Effector memory CD4-positive, alpha-beta T cell (primary cell): ENCODE data around the gene CENPF.
"Not testable (repeated sequence)": the region's sequence is repeated elsewhere in the genome, so short reads cannot be mapped to it uniquely, and the experiment has no call there.

Experiments used
- DNase-seq, 3 donors: peaks; one replicate each; pipeline ENCODE4 v3.0.0-alpha.2; 2020
- H3K27ac ChIP-seq: 2 replicates; pipeline ENCODE4 v1.7.0; 2013; ENCODE audit warnings: mild to moderate bottlenecking, low read length, moderate library complexity; ENCODE audit not compliant: insufficient read depth, poor library complexity, severe bottlenecking
- H3K27me3 ChIP-seq: replicated peaks from 2 replicates; pipeline ENCODE4 v1.7.0; 2013; ENCODE audit warnings: mild to moderate bottlenecking, low read length; ENCODE audit not compliant: insufficient read depth, control insufficient read depth, poor library complexity, severe bottlenecking
- H3K36me3 ChIP-seq: 2 replicates; pipeline ENCODE4 v1.7.0; 2013; ENCODE audit warnings: mild to moderate bottlenecking, low read length, moderate library complexity; ENCODE audit not compliant: control insufficient read depth, insufficient read depth
- H3K4me1 ChIP-seq: 2 replicates; pipeline ENCODE4 v1.7.0; 2013; ENCODE audit warnings: low read length, mild to moderate bottlenecking; ENCODE audit not compliant: control insufficient read depth, insufficient read depth, poor library complexity, severe bottlenecking
- H3K4me3 ChIP-seq: 2 replicates; pipeline ENCODE4 v1.7.0; 2013; ENCODE audit warnings: low read length, low read depth, mild to moderate bottlenecking; ENCODE audit not compliant: insufficient read depth, poor library complexity, severe bottlenecking
- H3K9me3 ChIP-seq: 2 replicates; pipeline ENCODE4 v1.7.0; 2013; ENCODE audit warnings: mild to moderate bottlenecking, low read length, moderate library complexity; ENCODE audit not compliant: control insufficient read depth

The CENPF gene

GRCh38 chr1:214569357-214570004, 33.5 kb upstream of the CENPF start:
- Histone ChIP-seq H3K36me3 (no peaks in the 10 kb centered on the region), H3K4me3 (no peak overlapping the region), H3K9me3 (no peaks in the 10 kb centered on the region), H3K27ac (no peak overlapping the region), H3K27me3 (peaks cover 3% of the 10 kb centered on the region), H3K4me1 (no peaks in the 10 kb centered on the region)
- DNase-seq: no peak

- Histone ChIP-seq H3K27me3 (peaks cover 3% of the 10 kb centered on the region), H3K27ac (no peak overlapping the region), H3K9me3 (no peaks in the 10 kb centered on the region), H3K36me3 (no peaks in the 10 kb centered on the region), H3K4me3 (no peak overlapping the region), H3K4me1 (no peaks in the 10 kb centered on the region)
- DNase-seq: no peak
These were observed 32.6 kb upstream of the CENPF start for GRCh38 chr1:214570442-214570841.

- Histone ChIP-seq H3K36me3 (no peaks in the 10 kb centered on the region), H3K27ac (no peak overlapping the region), H3K9me3 (no peaks in the 10 kb centered on the region), H3K27me3 (peaks cover 3% of the 10 kb centered on the region), H3K4me1 (no peaks in the 10 kb centered on the region), H3K4me3 (no peak overlapping the region)
- no peak for DNase-seq
These were observed 31.7 kb upstream of the CENPF start for GRCh38 chr1:214571281-214571680.

GRCh38 chr1:214573386-214574318, 29.3 kb upstream of the CENPF start:
- Histone ChIP-seq H3K4me3 (no peak overlapping the region), H3K27me3 (peaks cover 3% of the 10 kb centered on the region), H3K9me3 (no peaks in the 10 kb centered on the region), H3K4me1 (no peaks in the 10 kb centered on the region), H3K27ac (no peak overlapping the region), H3K36me3 (no peaks in the 10 kb centered on the region)
- DNase-seq: no peak

- H3K36me3 ChIP-seq: no peaks in the 10 kb centered on the region
- H3K4me1 ChIP-seq: no peaks in the 10 kb centered on the region
- no peak for DNase-seq
- no peak overlapping the region for H3K4me3 ChIP-seq
- H3K9me3 ChIP-seq: no peaks in the 10 kb centered on the region
- H3K27ac ChIP-seq: no peak overlapping the region
- peaks cover 3% of the 10 kb centered on the region for H3K27me3 ChIP-seq
These were observed 28.2 kb upstream of the CENPF start for GRCh38 chr1:214574598-214575411.

GRCh38 chr1:214576120-214576519, 26.9 kb upstream of the CENPF start:
- not testable (repeated sequence) for H3K27ac ChIP-seq, DNase-seq, H3K9me3 ChIP-seq, H3K27me3 ChIP-seq, H3K36me3 ChIP-seq, H3K4me1 ChIP-seq, H3K4me3 ChIP-seq

GRCh38 chr1:214579183-214579582, 23.8 kb upstream of the CENPF start:
- DNase-seq: no peak
- H3K4me3 ChIP-seq: no peak overlapping the region
- no peaks in the 10 kb centered on the region for H3K9me3 ChIP-seq
- no peaks in the 10 kb centered on the region for H3K4me1 ChIP-seq
- H3K36me3 ChIP-seq: no peaks in the 10 kb centered on the region
- H3K27ac ChIP-seq: no peak overlapping the region
- H3K27me3 ChIP-seq: no peaks in the 10 kb centered on the region

GRCh38 chr1:214581785-214582184, 21.2 kb upstream of the CENPF start:
- no peak overlapping the region for H3K27ac ChIP-seq
- H3K9me3 ChIP-seq: no peaks in the 10 kb centered on the region
- no peaks in the 10 kb centered on the region for H3K4me1 ChIP-seq
- H3K36me3 ChIP-seq: no peaks in the 10 kb centered on the region
- no peaks in the 10 kb centered on the region for H3K27me3 ChIP-seq
- no peak overlapping the region for H3K4me3 ChIP-seq
- DNase-seq: no peak

GRCh38 chr1:214582289-214582891, 20.6 kb upstream of the CENPF start:
- Histone ChIP-seq H3K9me3 (no peaks in the 10 kb centered on the region), H3K27me3 (no peaks in the 10 kb centered on the region), H3K4me1 (no peaks in the 10 kb centered on the region), H3K27ac (no peak overlapping the region), H3K4me3 (no peak overlapping the region), H3K36me3 (no peaks in the 10 kb centered on the region)
- no peak for DNase-seq
